BLaER1 (cell line): ENCODE results near the gene ATF6B.

Experiments
- H3K27ac ChIP-seq: shearing (Covaris generic); formaldehyde crosslinking; 2 replicates; pipeline ENCODE4 v1.8.1; 2022
- H3K27me3 ChIP-seq: shearing (Covaris generic); formaldehyde crosslinking; 2 replicates; pipeline ENCODE4 v1.8.1; 2022
- H3K36me3 ChIP-seq: shearing (Covaris generic); formaldehyde crosslinking; 2 replicates; pipeline ENCODE4 v1.8.1; 2022
- H3K4me1 ChIP-seq: shearing (Covaris generic); formaldehyde crosslinking; 2 replicates; pipeline ENCODE4 v1.8.1; 2022
- H3K4me2 ChIP-seq: shearing (Covaris generic); formaldehyde crosslinking; 2 replicates; pipeline ENCODE4 v1.8.1; 2022
- H3K4me3 ChIP-seq: shearing (Covaris generic); formaldehyde crosslinking; 2 replicates; pipeline ENCODE4 v1.8.1; 2022
- H3K9ac ChIP-seq: shearing (Covaris generic); formaldehyde crosslinking; 2 replicates; pipeline ENCODE4 v1.8.1; 2022
- H3K9me3 ChIP-seq: shearing (Covaris generic); formaldehyde crosslinking; 2 replicates; pipeline ENCODE4 v1.8.1; 2022
- H4K20me1 ChIP-seq: shearing (Covaris generic); formaldehyde crosslinking; 2 replicates; pipeline ENCODE4 v1.8.1; 2022
- Cebpa-rat ChIP-seq: shearing (Covaris generic); IDR thresholded peaks from 2 replicates; pipeline ENCODE4 v1.8.1; 2022

Gene ATF6B

DNA sequence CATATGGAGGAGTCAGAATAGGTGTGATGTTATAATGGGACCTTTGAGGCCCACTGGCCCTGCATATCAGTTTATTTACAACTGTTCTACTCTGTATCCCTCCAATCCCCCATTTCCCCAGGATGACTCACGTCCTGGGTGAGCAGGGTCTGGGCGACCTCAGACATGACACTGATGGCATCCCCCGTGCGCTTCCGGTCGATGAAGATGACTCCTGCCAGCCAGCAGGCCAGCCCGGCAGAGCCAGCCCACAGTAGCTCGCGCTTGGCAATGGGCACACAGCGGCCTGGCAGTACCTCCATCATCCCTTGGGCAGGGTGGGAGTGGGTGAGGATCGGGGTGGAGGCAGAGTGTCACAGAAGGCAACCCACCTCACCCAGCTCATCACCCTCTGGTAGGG lies 42.2 kb upstream of the ATF6B start:
- no peak overlapping the region for H3K9ac ChIP-seq
- H3K4me3 ChIP-seq: no peak overlapping the region
- H3K9me3 ChIP-seq: no peaks in the 10 kb centered on the region
- H3K4me2 ChIP-seq: no peak overlapping the region
- H3K27me3 ChIP-seq: no peaks in the 10 kb centered on the region
- no peak overlapping the region for H3K27ac ChIP-seq
- H3K36me3 ChIP-seq: peaks cover 61% of the 10 kb centered on the region
- H4K20me1 ChIP-seq: no peaks in the 10 kb centered on the region
- TF ChIP-seq Cebpa-rat: no peak
- peaks cover 41% of the 10 kb centered on the region for H3K4me1 ChIP-seq

DNA sequence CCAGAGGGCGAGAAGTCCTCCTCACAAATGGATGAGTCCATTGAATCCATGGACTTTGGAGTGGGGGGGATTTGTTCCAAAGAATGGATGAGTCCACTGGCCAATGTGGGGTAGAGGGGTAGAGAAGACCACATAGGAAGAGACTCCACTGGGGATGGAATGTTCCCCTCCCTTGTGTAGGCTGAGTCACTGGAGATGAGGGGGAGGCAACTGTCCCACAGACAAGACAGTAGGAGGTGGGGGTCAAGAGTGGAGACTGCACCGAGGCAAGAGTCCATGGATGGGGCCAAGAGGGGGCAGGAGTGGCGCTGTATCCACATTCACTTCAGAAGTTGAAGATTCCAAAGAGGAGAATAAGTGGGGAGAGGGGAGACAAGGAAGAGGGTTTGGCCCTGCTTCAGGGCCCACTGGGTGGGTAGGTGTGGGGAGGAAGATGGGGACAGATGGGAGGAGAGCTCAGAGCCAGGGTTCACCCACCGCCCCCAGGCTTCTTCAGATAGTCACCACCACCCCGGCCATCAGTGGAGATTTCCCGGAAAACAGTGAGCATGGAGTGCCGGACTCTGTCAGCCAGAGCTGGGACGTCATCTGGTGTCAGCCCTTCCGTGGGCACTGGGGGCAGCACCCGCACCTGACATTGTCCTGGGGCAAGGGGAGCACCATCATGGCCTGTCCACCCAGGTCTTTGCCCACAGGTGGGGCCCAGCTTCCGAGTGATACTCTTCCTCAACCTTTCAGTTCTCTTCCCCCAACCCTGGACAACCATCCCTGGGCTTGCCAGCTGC lies 41.0 kb upstream of the ATF6B start:
- no peak overlapping the region for H3K4me2 ChIP-seq
- no peak for TF ChIP-seq Cebpa-rat
- H3K36me3 ChIP-seq: peaks cover 70% of the 10 kb centered on the region
- H3K27ac ChIP-seq: no peak overlapping the region
- H3K4me1 ChIP-seq: peaks cover 28% of the 10 kb centered on the region
- no peak overlapping the region for H3K9ac ChIP-seq
- no peaks in the 10 kb centered on the region for H3K9me3 ChIP-seq
- no peak overlapping the region for H3K4me3 ChIP-seq
- H3K27me3 ChIP-seq: no peaks in the 10 kb centered on the region
- H4K20me1 ChIP-seq: no peaks in the 10 kb centered on the region

DNA sequence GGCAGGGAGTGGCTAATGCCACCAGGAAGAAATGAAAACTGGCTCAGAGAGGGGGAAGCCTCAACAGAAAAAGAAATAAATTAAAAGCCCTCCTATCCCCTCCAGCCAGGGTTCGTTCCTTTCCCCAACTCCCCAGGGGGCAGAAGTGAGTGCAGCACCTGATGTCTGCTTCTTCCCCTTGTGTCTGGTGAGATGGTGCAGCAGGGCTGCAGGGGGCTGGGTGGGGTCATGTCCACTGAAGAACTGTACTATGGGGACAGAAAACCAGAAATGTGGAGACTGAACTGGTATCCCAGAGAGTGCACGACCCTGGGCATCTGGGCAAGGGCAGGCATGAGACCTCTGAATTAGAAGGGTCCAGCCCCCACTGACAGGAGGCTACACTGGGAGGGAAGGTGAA lies 40.3 kb upstream of the ATF6B start:
- no peaks in the 10 kb centered on the region for H3K9me3 ChIP-seq
- no peaks in the 10 kb centered on the region for H3K27me3 ChIP-seq
- peaks cover 76% of the 10 kb centered on the region for H3K36me3 ChIP-seq
- no peak for TF ChIP-seq Cebpa-rat
- no peak overlapping the region for H3K9ac ChIP-seq
- H4K20me1 ChIP-seq: no peaks in the 10 kb centered on the region
- H3K4me3 ChIP-seq: no peak overlapping the region
- H3K27ac ChIP-seq: no peak overlapping the region; the same call in 1 of the 2 replicates
- peak overlapping the region; percentile 19; the same call in 1 of the 2 replicates for H3K4me2 ChIP-seq
- H3K4me1 ChIP-seq: peaks cover 22% of the 10 kb centered on the region

DNA sequence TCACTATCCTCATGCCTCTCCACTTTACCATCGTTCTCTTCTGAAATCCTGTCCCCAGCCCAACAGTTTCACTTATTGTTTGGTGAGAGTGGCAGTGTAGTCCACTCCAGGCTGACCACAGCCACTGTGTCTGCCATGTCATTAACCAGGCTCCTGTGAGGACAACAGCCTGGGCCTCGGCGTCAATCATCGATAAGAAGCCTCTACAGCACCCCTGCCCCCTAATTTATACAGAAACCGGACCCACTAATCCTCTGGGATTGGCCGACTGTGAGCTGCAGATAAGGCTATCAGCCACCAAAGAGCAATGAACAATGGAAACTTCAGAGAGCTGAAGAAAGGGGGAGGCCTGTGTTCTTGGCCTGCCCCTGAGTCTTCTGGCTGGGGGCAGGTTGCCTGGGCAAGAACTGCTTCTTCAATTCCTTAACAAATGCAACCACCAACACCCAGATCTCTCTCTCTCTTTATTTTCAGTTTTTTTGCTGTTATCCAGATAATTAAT lies 39.8 kb upstream of the ATF6B start:
- Histone ChIP-seq H3K27me3 (no peaks in the 10 kb centered on the region), H3K4me1 (peaks cover 16% of the 10 kb centered on the region), H3K9ac (no peak overlapping the region), H3K27ac (no peak overlapping the region; the same call in 1 of the 2 replicates), H3K9me3 (no peaks in the 10 kb centered on the region), H3K4me3 (no peak overlapping the region), H3K36me3 (peaks cover 82% of the 10 kb centered on the region), H3K4me2 (peak overlapping the region; percentile 19; the same call in 1 of the 2 replicates), H4K20me1 (no peaks in the 10 kb centered on the region)
- no peak for TF ChIP-seq Cebpa-rat

DNA sequence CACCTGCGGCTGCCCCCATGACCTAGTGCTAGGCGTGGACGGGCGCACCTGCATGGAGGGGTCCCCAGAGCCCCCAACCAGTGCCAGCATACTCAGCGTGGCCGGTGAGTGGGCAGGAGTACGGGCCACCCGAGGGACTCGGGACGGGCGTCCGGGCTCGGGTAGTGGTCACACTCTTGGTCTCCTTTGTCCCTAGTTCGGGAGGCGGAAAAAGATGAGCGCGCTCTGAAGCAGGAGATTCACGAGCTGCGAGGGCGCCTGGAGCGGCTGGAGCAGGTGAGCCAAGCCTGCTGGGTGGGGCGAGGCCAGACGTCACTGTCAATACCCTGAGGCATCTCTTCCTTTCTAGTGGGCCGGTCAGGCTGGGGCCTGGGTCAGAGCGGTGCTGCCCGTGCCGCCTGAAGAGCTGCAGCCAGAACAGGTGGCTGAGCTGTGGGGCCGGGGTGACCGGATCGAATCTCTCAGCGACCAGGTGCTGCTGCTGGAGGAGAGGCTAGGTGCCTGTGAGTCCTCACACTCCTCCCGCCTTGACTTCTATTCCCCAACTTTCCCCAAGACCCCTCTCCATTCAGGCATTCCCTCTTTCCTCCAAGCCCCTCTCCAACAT lies 39.2 kb upstream of the ATF6B start:
- Histone ChIP-seq H3K27me3 (no peaks in the 10 kb centered on the region), H3K4me2 (no peak overlapping the region), H3K4me1 (peaks cover 12% of the 10 kb centered on the region; the same call in 1 of the 2 replicates), H3K4me3 (no peak overlapping the region), H3K36me3 (peaks cover 87% of the 10 kb centered on the region), H4K20me1 (no peaks in the 10 kb centered on the region), H3K27ac (no peak overlapping the region), H3K9ac (no peak overlapping the region), H3K9me3 (no peaks in the 10 kb centered on the region)
- TF ChIP-seq Cebpa-rat: no peak

DNA sequence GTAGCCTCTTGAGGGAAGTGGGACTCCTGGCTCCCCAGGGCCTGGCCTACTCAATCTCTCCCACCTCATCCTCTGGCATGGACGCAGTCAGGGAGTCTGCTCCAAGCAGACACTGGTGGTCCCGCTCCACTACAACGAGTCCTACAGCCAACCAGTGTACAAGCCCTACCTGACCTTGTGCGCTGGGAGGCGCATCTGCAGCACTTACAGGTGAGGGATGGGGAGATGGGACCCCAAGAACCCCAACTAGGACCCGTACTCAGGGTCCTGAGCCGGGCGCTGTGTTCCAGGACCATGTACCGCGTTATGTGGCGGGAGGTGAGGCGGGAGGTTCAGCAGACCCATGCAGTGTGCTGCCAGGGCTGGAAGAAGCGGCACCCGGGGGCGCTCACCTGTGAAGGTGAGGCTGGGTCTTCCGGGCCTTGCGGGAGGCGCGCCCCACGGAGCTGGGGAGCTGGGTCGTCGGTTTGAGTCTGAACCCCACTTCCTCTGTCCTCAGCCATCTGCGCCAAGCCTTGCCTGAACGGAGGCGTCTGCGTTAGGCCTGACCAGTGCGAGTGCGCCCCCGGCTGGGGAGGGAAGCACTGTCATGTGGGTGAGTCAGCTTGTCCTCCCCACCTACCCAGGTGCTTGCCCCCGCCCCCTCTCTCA lies 38.5 kb upstream of the ATF6B start:
- H3K4me1 ChIP-seq: peaks cover 12% of the 10 kb centered on the region; the same call in 1 of the 2 replicates
- no peaks in the 10 kb centered on the region for H3K27me3 ChIP-seq
- no peak overlapping the region for H3K9ac ChIP-seq
- H3K36me3 ChIP-seq: peaks cover 93% of the 10 kb centered on the region
- no peaks in the 10 kb centered on the region for H4K20me1 ChIP-seq
- no peak overlapping the region for H3K4me3 ChIP-seq
- no peak overlapping the region for H3K4me2 ChIP-seq
- H3K27ac ChIP-seq: no peak overlapping the region
- no peak for TF ChIP-seq Cebpa-rat
- H3K9me3 ChIP-seq: no peaks in the 10 kb centered on the region

DNA sequence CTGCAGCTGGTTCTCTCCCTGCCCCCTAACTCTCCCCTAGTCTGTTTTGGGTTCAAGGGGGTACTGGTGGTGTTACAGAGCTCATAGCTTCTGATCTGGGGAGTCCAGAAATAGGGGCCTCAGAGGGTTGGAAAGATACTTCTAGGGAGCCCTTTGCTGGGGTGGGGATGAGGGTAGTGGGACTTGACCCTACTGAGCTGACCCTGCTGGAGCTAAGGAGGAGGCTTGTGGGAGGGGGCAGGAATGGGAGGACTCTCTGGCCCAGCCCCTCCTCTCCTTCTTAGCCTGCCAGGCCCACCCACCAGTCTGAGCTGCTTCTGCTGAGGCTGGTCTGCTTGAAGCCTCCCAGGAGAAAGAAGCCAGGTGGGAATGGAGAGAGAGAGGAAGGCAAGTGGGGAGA lies 36.2 kb upstream of the ATF6B start, which contains the start of gene EGFL8:
Gene EGFL8 (plus strand): TSS at position 301 of the 400 bp plus-strand sequence. CDS start 1,571 bp downstream, outside the sequence.
- no peak within 1 kb of the TSS for H3K27ac ChIP-seq
- H3K4me1 ChIP-seq: peaks cover 12% of the 10 kb centered on the region; the same call in 1 of the 2 replicates
- H3K4me3 ChIP-seq: no peak within 1 kb of the TSS
- no peaks in the 10 kb centered on the region for H4K20me1 ChIP-seq
- H3K36me3 ChIP-seq: peaks cover 75% of the 10 kb centered on the region
- H3K27me3 ChIP-seq: no peaks in the 10 kb centered on the region
- no peak within 1 kb of the TSS for H3K4me2 ChIP-seq
- TF ChIP-seq Cebpa-rat: no peak
- no peak within 1 kb of the TSS for H3K9ac ChIP-seq
- H3K9me3 ChIP-seq: no peaks in the 10 kb centered on the region

DNA sequence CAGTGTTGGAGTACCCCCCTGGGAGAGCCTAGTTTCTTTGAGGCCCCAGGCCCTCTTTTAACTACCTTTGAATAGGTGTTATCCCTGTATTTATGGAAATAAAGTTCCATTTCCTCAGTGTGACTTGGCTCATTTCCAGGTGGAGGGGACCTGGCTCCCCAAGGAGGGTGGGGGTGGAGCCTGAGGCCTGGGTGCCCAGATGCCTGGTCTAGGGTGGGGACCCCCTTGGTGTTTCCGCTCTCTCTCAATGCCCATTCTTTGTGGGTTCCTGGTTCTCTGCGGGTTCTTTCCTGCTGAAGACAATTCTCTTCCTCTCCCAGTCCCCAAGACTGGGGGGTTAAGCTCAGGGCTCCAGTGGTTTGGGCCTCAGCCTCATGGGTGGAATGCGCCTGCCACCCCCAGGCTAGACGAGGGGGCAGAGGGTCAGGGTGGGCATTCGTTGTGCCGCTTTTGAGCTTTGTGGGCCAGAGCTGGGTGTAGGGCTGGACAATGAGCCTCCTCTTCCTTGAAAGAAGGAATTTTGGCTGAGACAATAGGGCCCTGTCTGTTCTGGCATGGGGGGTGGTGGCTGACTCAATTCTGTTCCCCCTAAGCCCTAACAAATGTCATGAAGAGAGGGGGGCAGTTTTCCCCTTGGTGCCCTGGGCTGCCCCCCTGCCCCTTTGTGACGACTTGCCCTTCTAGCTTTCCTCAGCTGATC lies 35.7 kb upstream of the ATF6B start:
- Histone ChIP-seq H3K4me2 (no peak overlapping the region), H3K9me3 (no peaks in the 10 kb centered on the region), H3K36me3 (peaks cover 73% of the 10 kb centered on the region), H3K4me3 (no peak overlapping the region), H3K27ac (no peak overlapping the region), H3K4me1 (peaks cover 13% of the 10 kb centered on the region), H3K27me3 (no peaks in the 10 kb centered on the region), H3K9ac (no peak overlapping the region), H4K20me1 (no peaks in the 10 kb centered on the region)
- no peak for TF ChIP-seq Cebpa-rat

DNA sequence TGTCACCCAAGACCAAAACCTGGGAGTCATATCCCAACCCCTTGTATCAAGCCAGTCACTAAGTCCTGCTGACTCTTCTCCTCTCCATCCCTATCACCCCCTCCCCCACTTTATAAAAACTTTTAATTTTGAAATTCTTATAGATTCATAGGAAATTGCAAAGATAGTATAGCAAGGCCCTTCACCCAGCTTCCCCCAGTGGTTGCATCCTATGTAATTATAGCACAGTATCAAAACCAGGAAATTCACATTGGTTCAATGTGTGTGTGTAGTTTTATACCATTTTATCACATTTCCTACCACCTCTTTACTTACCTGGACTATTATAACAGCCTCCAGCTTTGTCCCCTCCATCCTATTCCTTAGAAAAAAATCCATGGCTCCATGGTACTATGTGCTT lies 30.0 kb upstream of the ATF6B start:
- Histone ChIP-seq H3K9me3 (no peaks in the 10 kb centered on the region), H3K4me2 (no peak overlapping the region), H3K27ac (no peak overlapping the region), H3K36me3 (peaks cover 56% of the 10 kb centered on the region), H3K4me1 (peaks cover 23% of the 10 kb centered on the region), H3K9ac (no peak overlapping the region), H3K4me3 (no peak overlapping the region), H4K20me1 (0 out of 2 replicates have a peak, but pooled peaks cover 11% of the 10 kb centered on the region), H3K27me3 (no peaks in the 10 kb centered on the region)
- no peak for TF ChIP-seq Cebpa-rat
